ENCODE results near the gene TIFAB.

GRCh38 chr5:135489466-135490244, 37.5 kb upstream of the TIFAB start:
- TF ChIP-seq CTCF (IDR thresholded peaks at IDR 0.05; ENCODE audit: low read length) (no peak), EZH2 (IDR thresholded peaks at IDR 0.05; ENCODE audit: borderline replicate concordance, low read length) (no peak)

All from OCI-LY1 (cell line).